Measurements from ENCODE around the gene PEX16. TPM values are rescaled to one million over a fixed set of nuclear protein-coding genes. Genes with fewer than 3 reads are reported as not detected.

PEX16 gene
- total and polyA plus RNA-seq, 2 experiments from 2014 or later = 28.0 to 32.8 TPM

GRCh38 chr11:45870706-45871105, 47.0 kb downstream of the PEX16 start:
- 100% methylated on average over 4 of the region's 4 CpGs for WGBS (ENCODE audit: low lambda C conversion rate, missing lambda C conversion rate)
- Histone ChIP-seq H2AFZ (no peak overlapping the region), H3K4me2 (no peak overlapping the region), H3K27ac (no peak overlapping the region), H3K36me3 (replicated peaks; ENCODE audit: insufficient read depth, low read depth) (no peaks in the 10 kb centered on the region), H3K4me3 (no peak overlapping the region), H3K9me3 (ENCODE audit: low read depth) (no peaks in the 10 kb centered on the region), H4K20me1 (ENCODE audit: insufficient read depth, poor library complexity, severe bottlenecking) (no peaks in the 10 kb centered on the region), H3K9me2 (replicated peaks; ENCODE audit: insufficient read depth) (no peaks in the 10 kb centered on the region), H3K79me2 (no peaks in the 10 kb centered on the region), H3K27me3 (no peaks in the 10 kb centered on the region), H3K4me1 (ENCODE audit: insufficient read depth) (no peaks in the 10 kb centered on the region)
- TF ChIP-seq EZH2 (IDR thresholded peaks at IDR 0.05; ENCODE audit: borderline replicate concordance) (no peak), CTCF (IDR thresholded peaks at IDR 0.05; ENCODE audit: poor library complexity) (no peak), EZH2phosphoT487 (IDR thresholded peaks at IDR 0.05; ENCODE audit: low read depth, severe bottlenecking, unreplicated experiment) (no peak)
- DNase-seq (ENCODE audit: low spot score) = no peak

GRCh38 chr11:45869551-45869950, 48.1 kb downstream of the PEX16 start:
- H3K4me2 ChIP-seq = no peak overlapping the region
- H3K4me1 ChIP-seq (ENCODE audit: insufficient read depth) = no peaks in the 10 kb centered on the region
- no peaks in the 10 kb centered on the region for H3K9me3 ChIP-seq (ENCODE audit: low read depth)
- H3K27ac ChIP-seq = no peak overlapping the region
- no peak for DNase-seq (ENCODE audit: low spot score)
- H3K36me3 ChIP-seq (replicated peaks; ENCODE audit: insufficient read depth, low read depth) = no peaks in the 10 kb centered on the region
- H3K9me2 ChIP-seq (replicated peaks; ENCODE audit: insufficient read depth) = no peaks in the 10 kb centered on the region
- H4K20me1 ChIP-seq (ENCODE audit: insufficient read depth, poor library complexity, severe bottlenecking) = no peaks in the 10 kb centered on the region
- TF ChIP-seq CTCF (IDR thresholded peaks at IDR 0.05; ENCODE audit: poor library complexity) (no peak), EZH2phosphoT487 (IDR thresholded peaks at IDR 0.05; ENCODE audit: low read depth, severe bottlenecking, unreplicated experiment) (no peak), EZH2 (IDR thresholded peaks at IDR 0.05; ENCODE audit: borderline replicate concordance) (no peak)
- no peaks in the 10 kb centered on the region for H3K27me3 ChIP-seq
- WGBS (ENCODE audit: low lambda C conversion rate, missing lambda C conversion rate) = 96% methylated on average over 12 of the region's 12 CpGs
- H2AFZ ChIP-seq = no peak overlapping the region
- no peaks in the 10 kb centered on the region for H3K79me2 ChIP-seq
- no peak overlapping the region for H3K4me3 ChIP-seq

GRCh38 chr11:45864041-45864440, 53.6 kb downstream of the PEX16 start:
- H3K79me2 ChIP-seq = no peaks in the 10 kb centered on the region
- no peak overlapping the region for H3K27ac ChIP-seq
- no peaks in the 10 kb centered on the region for H3K9me3 ChIP-seq (ENCODE audit: low read depth)
- no peaks in the 10 kb centered on the region for H4K20me1 ChIP-seq (ENCODE audit: insufficient read depth, poor library complexity, severe bottlenecking)
- no peaks in the 10 kb centered on the region for H3K27me3 ChIP-seq
- no peak overlapping the region for H2AFZ ChIP-seq
- H3K4me1 ChIP-seq (ENCODE audit: insufficient read depth) = peaks cover 5% of the 10 kb centered on the region
- H3K4me3 ChIP-seq = no peak overlapping the region
- H3K4me2 ChIP-seq = no peak overlapping the region
- H3K9me2 ChIP-seq (replicated peaks; ENCODE audit: insufficient read depth) = no peaks in the 10 kb centered on the region
- H3K36me3 ChIP-seq (replicated peaks; ENCODE audit: insufficient read depth, low read depth) = peaks cover 8% of the 10 kb centered on the region
- TF ChIP-seq EZH2 (IDR thresholded peaks at IDR 0.05; ENCODE audit: borderline replicate concordance) (no peak), CTCF (IDR thresholded peaks at IDR 0.05; ENCODE audit: poor library complexity) (no peak), EZH2phosphoT487 (IDR thresholded peaks at IDR 0.05; ENCODE audit: low read depth, severe bottlenecking, unreplicated experiment) (no peak)
- DNase-seq (ENCODE audit: low spot score) = no peak
